ENCODE results near the gene HPCAL1. TPM values are rescaled to one million over a fixed set of nuclear protein-coding genes. Genes with fewer than 3 reads are reported as not detected.
A peak's percentile ranks its signal among the peaks of the same experiment; 100 is the strongest.

HPCAL1 gene
- polyA plus RNA-seq, 3 donors = 82.1 to 99.5 (median 98.0) TPM

- no peak for TF ChIP-seq CTCF (IDR thresholded peaks at IDR 0.05)
- H3K4me3 Mint-ChIP-seq = no peak overlapping the region
- peaks cover 0 to 2% (median 0%) of the 10 kb centered on the region in 3 donors for H3K27me3 Mint-ChIP-seq (ENCODE audit: low read depth in 3 of 3)
- H3K4me1 ChIP-seq (ENCODE audit: control insufficient read depth in 1 of 2, insufficient read depth in 2 of 2, low read length in 2 of 2) = peaks cover 48 to 62% of the 10 kb centered on the region in 2 donors
- no peak overlapping the region for H3K9ac ChIP-seq (ENCODE audit: insufficient read depth, low read length, poor library complexity, severe bottlenecking)
- no peaks in the 10 kb centered on the region for H3K36me3 ChIP-seq (replicated peaks in 1 of 2; ENCODE audit: control insufficient read depth in 1 of 2, insufficient read depth in 2 of 2, low read length in 2 of 2)
- peaks cover 0 to 1% (median 0%) of the 10 kb centered on the region in 7 donors for H3K9me3 Mint-ChIP-seq
- no peaks in the 10 kb centered on the region for H3K9me3 ChIP-seq (replicated peaks in 1 of 2; ENCODE audit: control insufficient read depth in 1 of 2, insufficient read depth in 1 of 2, low read length in 2 of 2)
- peak in 2 of 3 donors; percentile 38 to 46 for DNase-seq
- peak overlapping the region; percentile 30 to 42 for H3K27ac ChIP-seq (ENCODE audit: low read depth in 1 of 2, low read length in 2 of 2)
- no peaks in the 10 kb centered on the region for H3K27me3 ChIP-seq (ENCODE audit: control insufficient read depth in 2 of 2, insufficient read depth in 2 of 2, low read length in 2 of 2)
- H3K79me2 ChIP-seq (ENCODE audit: insufficient read depth, low read length) = peaks cover 97% of the 10 kb centered on the region
- H3K4me2 ChIP-seq (replicated peaks; ENCODE audit: extremely low read depth, low read length, poor library complexity, severe bottlenecking) = peak overlapping the region; percentile 6
- peaks cover 14 to 25% of the 10 kb centered on the region in 2 donors for H3K36me3 Mint-ChIP-seq
- no peak overlapping the region for H2AFZ ChIP-seq (ENCODE audit: insufficient read depth, low read depth, low read length, poor library complexity, severe bottlenecking)
- H3K4me3 ChIP-seq (replicated peaks in 1 of 3; ENCODE audit: low read depth in 2 of 3, low read length in 3 of 3) = no peak overlapping the region
- H3K27ac Mint-ChIP-seq = peak overlapping the region; percentile 28 to 85 (median 80)
- peaks cover 65% of the 10 kb centered on the region for H4K20me1 ChIP-seq (ENCODE audit: insufficient read depth, low read length)
- intact Hi-C loops (cut with micrococcal nuclease) = no loop called here
- H3K4me1 Mint-ChIP-seq = peaks cover 77% of the 10 kb centered on the region
- 35% methylated on average over 3 of the region's 9 CpGs for WGBS (ENCODE audit: insufficient coverage)
These were observed 90.4 kb downstream of the HPCAL1 start for GRCh38 chr2:10392951-10393639.

- Mint-ChIP-seq H3K9me3 (peaks cover 0 to 1% (median 0%) of the 10 kb centered on the region in 7 donors), H3K36me3 (peaks cover 14 to 20% of the 10 kb centered on the region in 2 donors), H3K27me3 (ENCODE audit: low read depth in 3 of 3) (peaks cover 0 to 2% (median 0%) of the 10 kb centered on the region in 3 donors), H3K4me3 (no peak overlapping the region), H3K27ac (peak overlapping the region in 1 of 7 donors; percentile 80), H3K4me1 (peaks cover 77% of the 10 kb centered on the region)
- Histone ChIP-seq H3K27ac (ENCODE audit: low read depth in 1 of 2, low read length in 2 of 2) (no peak overlapping the region), H4K20me1 (ENCODE audit: insufficient read depth, low read length) (peaks cover 60% of the 10 kb centered on the region), H3K79me2 (ENCODE audit: insufficient read depth, low read length) (peaks cover 93% of the 10 kb centered on the region), H3K4me2 (replicated peaks; ENCODE audit: extremely low read depth, low read length, poor library complexity, severe bottlenecking) (peak overlapping the region; percentile 6), H2AFZ (ENCODE audit: insufficient read depth, low read depth, low read length, poor library complexity, severe bottlenecking) (no peak overlapping the region), H3K27me3 (ENCODE audit: control insufficient read depth in 2 of 2, insufficient read depth in 2 of 2, low read length in 2 of 2) (no peaks in the 10 kb centered on the region), H3K9ac (ENCODE audit: insufficient read depth, low read length, poor library complexity, severe bottlenecking) (no peak overlapping the region), H3K9me3 (replicated peaks in 1 of 2; ENCODE audit: control insufficient read depth in 1 of 2, insufficient read depth in 1 of 2, low read length in 2 of 2) (no peaks in the 10 kb centered on the region), H3K4me1 (ENCODE audit: control insufficient read depth in 1 of 2, insufficient read depth in 2 of 2, low read length in 2 of 2) (peaks cover 54 to 67% of the 10 kb centered on the region in 2 donors), H3K4me3 (replicated peaks in 1 of 3; ENCODE audit: low read depth in 2 of 3, low read length in 3 of 3) (no peak overlapping the region), H3K36me3 (replicated peaks in 1 of 2; ENCODE audit: control insufficient read depth in 1 of 2, insufficient read depth in 2 of 2, low read length in 2 of 2) (no peaks in the 10 kb centered on the region)
- DNase-seq = no peak
- TF ChIP-seq CTCF (IDR thresholded peaks at IDR 0.05) = no peak
- intact Hi-C loops (cut with micrococcal nuclease) = no loop called here
- 100% methylated on average over 4 of the region's 4 CpGs for WGBS (ENCODE audit: insufficient coverage)
These were observed 90.9 kb downstream of the HPCAL1 start for GRCh38 chr2:10393640-10393982.
